Karpas-422 (cell line): Measurements from ENCODE around the gene JADE2. TPM values are rescaled to one million over a fixed set of nuclear protein-coding genes. Genes with fewer than 3 reads are reported as not detected.
"Not testable (repeated sequence)": the region's sequence is repeated elsewhere in the genome, so short reads cannot be mapped to it uniquely, and the experiment has no call there.

Experiments used
- DNase-seq: peaks from one replicate; pipeline ENCODE4 v3.0.0-alpha.2; 2015
- H2AFZ ChIP-seq: fragments of 200-600 bp; sonication (generic); 2 replicates; pipeline ENCODE4 v1.6.1; 2014; ENCODE audit warnings: antibody characterized with exemption, low read length, mixed read lengths
- H3K27ac ChIP-seq: fragments of 200-600 bp; sonication (generic); 2 replicates; pipeline ENCODE4 v1.5.1; 2014; ENCODE audit warnings: mild to moderate bottlenecking, low read length, moderate library complexity
- H3K27me3 ChIP-seq: fragments of 200-600 bp; sonication (generic); 2 replicates; pipeline ENCODE4 v1.6.1; 2014; ENCODE audit warnings: low read length, mixed read lengths
- H3K36me3 ChIP-seq: fragments of 200-600 bp; sonication (generic); 2 replicates; pipeline ENCODE4 v1.6.1; 2014; ENCODE audit warnings: low read length, mixed read lengths; ENCODE audit not compliant: insufficient read depth
- H3K4me1 ChIP-seq: fragments of 200-600 bp; sonication (generic); 2 replicates; pipeline ENCODE4 v1.6.1; 2014; ENCODE audit warnings: mild to moderate bottlenecking, low read length, mixed read lengths
- H3K4me2 ChIP-seq: fragments of 200-600 bp; sonication (generic); 2 replicates; pipeline ENCODE4 v1.6.1; 2014; ENCODE audit warnings: low read length, low read depth, mild to moderate bottlenecking; ENCODE audit not compliant: poor library complexity, severe bottlenecking
- H3K4me3 ChIP-seq: fragments of 200-600 bp; sonication (generic); 2 replicates; pipeline ENCODE4 v1.5.1; 2014; ENCODE audit warnings: mild to moderate bottlenecking, antibody characterized with exemption, low read length, mixed read lengths
- H3K79me2 ChIP-seq: fragments of 200-600 bp; sonication (generic); 2 replicates; pipeline ENCODE4 v1.6.1; 2014; ENCODE audit warnings: mild to moderate bottlenecking, low read length, mixed read lengths
- H3K9ac ChIP-seq: fragments of 200-600 bp; sonication (generic); 2 replicates; pipeline ENCODE4 v1.6.0; 2014; ENCODE audit warnings: low read length
- H3K9me2 ChIP-seq: fragments of 200-600 bp; sonication (generic), shearing (Covaris generic); replicated peaks from 2 replicates; pipeline ENCODE4 v1.6.0; 2014; ENCODE audit warnings: mild to moderate bottlenecking, low read length, moderate library complexity; ENCODE audit not compliant: insufficient read depth
- H3K9me3 ChIP-seq: fragments of 300-700, 200-600 bp; sonication (generic); 2 replicates; pipeline ENCODE4 v1.6.1; 2014; ENCODE audit warnings: low read length, mixed read lengths
- H4K20me1 ChIP-seq: fragments of 200-600 bp; sonication (generic); 2 replicates; pipeline ENCODE4 v1.6.1; 2014; ENCODE audit warnings: mild to moderate bottlenecking, antibody characterized with exemption, low read length, low read depth; ENCODE audit not compliant: insufficient read depth
- total RNA-seq: library from RNA; depleted of rRNA; stranded (reverse); fragments of >200 nt; shearing (Covaris generic); gene quantifications from 2 replicates; pipeline ENCODE4 v1.2.3, GENCODE V29; 2014; ENCODE audit warnings: low replicate concordance

JADE2 gene
- total RNA-seq, 1 experiment from 2014 or later, result 82.1 TPM

DNA sequence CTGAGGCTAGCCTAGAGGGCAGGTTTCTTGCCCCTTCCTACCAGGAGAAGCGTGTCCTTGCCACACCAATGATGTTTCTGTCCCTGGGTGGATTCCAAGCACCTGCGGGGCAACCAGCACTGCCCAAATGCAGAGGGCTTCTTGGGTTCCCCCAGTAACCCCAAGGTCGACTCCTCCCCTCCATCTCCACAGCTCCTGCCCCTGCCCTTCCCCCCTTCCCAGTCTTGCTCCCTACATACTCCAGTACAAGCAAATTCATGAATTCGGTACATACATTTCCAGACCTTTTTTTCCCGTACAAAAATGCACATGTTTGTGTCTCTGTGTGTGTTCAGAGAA lies 12.8 kb upstream of the JADE2 start:
- Histone ChIP-seq H2AFZ (no peak overlapping the region), H3K9ac (no peak overlapping the region), H3K27ac (no peak overlapping the region), H3K9me3 (no peaks in the 10 kb centered on the region), H3K4me1 (no peaks in the 10 kb centered on the region), H3K36me3 (no peaks in the 10 kb centered on the region), H3K79me2 (no peaks in the 10 kb centered on the region), H3K9me2 (no peaks in the 10 kb centered on the region), H3K27me3 (no peaks in the 10 kb centered on the region), H3K4me2 (no peak overlapping the region), H3K4me3 (no peak overlapping the region), H4K20me1 (no peaks in the 10 kb centered on the region)
- DNase-seq, result no peak

DNA sequence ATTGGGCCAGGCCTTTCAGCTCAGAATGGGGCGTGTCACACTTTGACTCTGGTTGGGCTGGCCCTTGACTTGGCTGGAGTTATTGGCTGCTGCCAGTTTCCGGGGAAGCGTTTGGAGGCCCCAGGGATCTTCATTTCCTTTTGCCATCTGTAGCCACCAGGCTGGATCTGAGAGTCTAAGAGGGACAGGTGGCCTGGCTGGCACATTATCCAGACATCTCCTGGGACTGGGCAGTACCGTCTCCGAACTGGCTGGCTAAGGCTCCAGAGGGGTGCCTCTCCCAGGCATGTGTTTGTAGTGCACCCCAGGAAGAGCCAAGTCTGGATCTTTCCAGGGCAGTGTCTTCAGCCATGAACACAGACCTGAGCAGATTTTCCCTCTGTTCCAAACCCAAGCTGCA lies 9.7 kb upstream of the JADE2 start:
- Histone ChIP-seq H2AFZ (no peak overlapping the region), H3K4me3 (no peak overlapping the region), H3K79me2 (no peaks in the 10 kb centered on the region), H3K9me3 (no peaks in the 10 kb centered on the region), H3K4me2 (no peak overlapping the region), H3K27ac (no peak overlapping the region), H3K36me3 (no peaks in the 10 kb centered on the region), H3K9ac (no peak overlapping the region), H3K27me3 (no peaks in the 10 kb centered on the region), H4K20me1 (no peaks in the 10 kb centered on the region), H3K9me2 (no peaks in the 10 kb centered on the region), H3K4me1 (peaks cover 4% of the 10 kb centered on the region)
- no peak for DNase-seq

DNA sequence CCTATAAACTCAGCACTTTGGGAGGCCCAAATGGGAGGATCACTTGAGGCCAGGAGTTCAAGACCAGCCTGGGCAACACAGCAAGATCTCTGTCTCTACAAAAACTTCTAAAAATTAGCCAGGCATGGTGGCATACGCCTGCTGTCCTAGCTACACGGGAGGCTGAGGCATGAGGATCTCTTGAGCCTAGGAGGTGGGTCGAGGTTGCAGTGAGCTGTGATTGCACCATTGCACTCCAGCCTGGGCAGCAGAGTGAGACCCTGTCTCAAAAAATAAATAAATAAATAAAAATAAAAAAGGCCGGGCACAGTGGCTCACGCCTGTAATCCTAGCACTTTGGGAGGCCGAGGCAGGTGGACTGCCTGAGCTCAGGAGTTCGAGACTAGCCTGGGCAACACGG lies 8.5 kb upstream of the JADE2 start:
- peaks cover 16% of the 10 kb centered on the region for H3K4me1 ChIP-seq
- not testable (repeated sequence) for H3K9ac ChIP-seq, H3K9me2 ChIP-seq, H4K20me1 ChIP-seq, H2AFZ ChIP-seq, H3K27ac ChIP-seq, H3K36me3 ChIP-seq, H3K9me3 ChIP-seq, DNase-seq, H3K4me3 ChIP-seq, H3K4me2 ChIP-seq, H3K79me2 ChIP-seq, H3K27me3 ChIP-seq

- H3K4me3 ChIP-seq, result no peak overlapping the region
- H3K9ac ChIP-seq, result no peak overlapping the region
- DNase-seq, result no peak
- H3K36me3 ChIP-seq, result no peaks in the 10 kb centered on the region
- H3K9me3 ChIP-seq, result no peaks in the 10 kb centered on the region
- H3K27ac ChIP-seq, result no peak overlapping the region
- H4K20me1 ChIP-seq, result no peaks in the 10 kb centered on the region
- H3K27me3 ChIP-seq, result no peaks in the 10 kb centered on the region
- no peaks in the 10 kb centered on the region for H3K79me2 ChIP-seq
- no peak overlapping the region for H3K4me2 ChIP-seq
- H3K4me1 ChIP-seq, result peaks cover 22% of the 10 kb centered on the region
- no peaks in the 10 kb centered on the region for H3K9me2 ChIP-seq
- H2AFZ ChIP-seq, result no peak overlapping the region
Measured at GRCh38 chr5:134517553-134517952, 7.9 kb upstream of the JADE2 start.

- Histone ChIP-seq H3K27me3 (no peaks in the 10 kb centered on the region), H3K79me2 (no peaks in the 10 kb centered on the region), H3K9me3 (no peaks in the 10 kb centered on the region), H3K4me3 (no peak overlapping the region), H3K9ac (no peak overlapping the region), H3K4me2 (no peak overlapping the region), H2AFZ (no peak overlapping the region), H3K9me2 (no peaks in the 10 kb centered on the region), H3K4me1 (peaks cover 38% of the 10 kb centered on the region), H4K20me1 (no peaks in the 10 kb centered on the region), H3K27ac (no peak overlapping the region), H3K36me3 (no peaks in the 10 kb centered on the region)
- no peak for DNase-seq
Measured at GRCh38 chr5:134519989-134520388, 5.5 kb upstream of the JADE2 start.

GRCh38 chr5:134521841-134522240 lies 3.6 kb upstream of the JADE2 start:
- peaks cover 38% of the 10 kb centered on the region for H3K4me1 ChIP-seq
- peak overlapping the region; percentile 33; the same call in 1 of the 2 replicates for H3K4me3 ChIP-seq
- H3K9me2 ChIP-seq, result no peaks in the 10 kb centered on the region
- H3K9ac ChIP-seq, result peak overlapping the region; percentile 42
- H3K4me2 ChIP-seq, result peak overlapping the region; percentile 66
- peak overlapping the region; percentile 47 for H3K27ac ChIP-seq
- peaks cover 12% of the 10 kb centered on the region for H3K79me2 ChIP-seq
- no peaks in the 10 kb centered on the region for H3K9me3 ChIP-seq
- peak; percentile 54 for DNase-seq
- H3K36me3 ChIP-seq, result no peaks in the 10 kb centered on the region
- no peaks in the 10 kb centered on the region for H3K27me3 ChIP-seq
- H4K20me1 ChIP-seq, result no peaks in the 10 kb centered on the region
- 0 out of 2 replicates have a peak overlapping the region, but pooled peaks have one; percentile 24 for H2AFZ ChIP-seq

DNA sequence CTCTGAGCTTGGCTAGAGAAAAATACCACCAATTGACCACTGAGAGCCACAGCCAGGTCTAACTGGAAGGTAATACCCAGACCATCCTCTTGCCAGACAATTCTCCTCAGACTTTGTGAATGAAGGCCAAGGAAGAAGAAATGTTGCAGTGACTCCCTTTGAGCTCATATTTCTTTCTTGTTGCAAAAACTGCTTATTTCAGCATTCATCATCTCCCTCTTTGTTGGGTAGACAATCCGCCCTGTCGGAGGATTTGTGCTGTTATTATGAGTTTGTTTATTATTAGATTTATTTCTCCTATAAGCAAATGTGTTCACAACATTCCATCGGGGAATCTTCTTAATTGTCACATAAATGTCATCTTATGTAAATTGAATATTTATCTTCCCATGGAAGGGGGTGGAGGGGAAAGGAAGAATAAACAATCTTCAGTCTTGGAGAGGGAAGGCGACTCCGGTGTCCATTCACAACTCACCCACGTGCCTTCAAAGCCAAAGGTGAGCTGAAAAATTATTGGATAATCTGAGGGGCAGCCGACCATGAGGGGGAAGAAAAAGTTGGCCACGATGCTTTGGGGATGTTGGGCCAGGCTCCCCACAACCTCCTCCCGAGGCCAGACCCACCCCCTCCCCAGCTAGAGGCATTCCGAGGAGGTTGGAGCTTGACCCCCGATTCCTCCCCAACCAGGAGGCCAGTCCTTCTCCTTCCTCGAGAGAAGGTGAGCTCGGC lies 1.8 kb upstream of the JADE2 start:
- 0 out of 2 replicates have a peak, but pooled peaks cover 3% of the 10 kb centered on the region for H4K20me1 ChIP-seq
- peaks cover 30% of the 10 kb centered on the region for H3K79me2 ChIP-seq
- H3K4me1 ChIP-seq, result peaks cover 50% of the 10 kb centered on the region
- H3K9ac ChIP-seq, result peak overlapping the region; percentile 99
- peak overlapping the region; percentile 92 for H3K4me2 ChIP-seq
- H3K27ac ChIP-seq, result peak overlapping the region; percentile 97
- no peaks in the 10 kb centered on the region for H3K9me2 ChIP-seq
- no peaks in the 10 kb centered on the region for H3K36me3 ChIP-seq
- H3K4me3 ChIP-seq, result peak overlapping the region; percentile 94
- peak; percentile 47 for DNase-seq
- no peaks in the 10 kb centered on the region for H3K27me3 ChIP-seq
- no peak overlapping the region for H2AFZ ChIP-seq
- no peaks in the 10 kb centered on the region for H3K9me3 ChIP-seq

- H3K9me2 ChIP-seq, result no peaks in the 10 kb centered on the region
- H3K79me2 ChIP-seq, result peaks cover 37% of the 10 kb centered on the region
- 0 out of 2 replicates have a peak, but pooled peaks cover under 1% of the 10 kb centered on the region for H3K36me3 ChIP-seq
- peak overlapping the region; percentile 59; the same call in 1 of the 2 replicates for H2AFZ ChIP-seq
- H3K9ac ChIP-seq, result peak overlapping the region; percentile 99
- H4K20me1 ChIP-seq, result 0 out of 2 replicates have a peak, but pooled peaks cover 10% of the 10 kb centered on the region
- peak overlapping the region; percentile 92 for H3K4me2 ChIP-seq
- peaks cover 56% of the 10 kb centered on the region for H3K4me1 ChIP-seq
- H3K4me3 ChIP-seq, result peak overlapping the region; percentile 94
- no peaks in the 10 kb centered on the region for H3K9me3 ChIP-seq
- peak; percentile 86 for DNase-seq
- peak overlapping the region; percentile 97 for H3K27ac ChIP-seq
- H3K27me3 ChIP-seq, result no peaks in the 10 kb centered on the region
Measured at GRCh38 chr5:134524272-134524825, 1.1 kb upstream of the JADE2 start.
